Esophagus muscularis mucosa (tissue), 3 donors: Measurements from ENCODE around the gene PLCB3.

Experiments used
- CTCF ChIP-seq, 3 experiments: fragments of 200-600 bp in 2 of 3; fragments of 450-650 bp in 1 of 3; sonication (generic) in 2 of 3; IDR thresholded peaks; one replicate each; pipeline ENCODE4 v1.5.1; 2017 to 2019; ENCODE audit warnings: antibody characterized with exemption in 3 of 3, mild to moderate bottlenecking in 2 of 3, moderate library complexity in 1 of 3
- POLR2A ChIP-seq: fragments of 450-650 bp; IDR thresholded peaks from one replicate; pipeline ENCODE4 v1.6.1; 2017; ENCODE audit warnings: antibody characterized with exemption, moderate library complexity, mild to moderate bottlenecking, low read depth

GRCh38 chr11:64244966-64245365, 6.4 kb upstream of the PLCB3 start:
- TF ChIP-seq CTCF (IDR thresholded peaks at IDR 0.05) (no peak), POLR2A (no peak)
